GM20431 (cell line): ENCODE measurements around the gene KRT35.

Experiments
- in situ Hi-C: fragments of 300-500 bp; cut with MseI, MboI; formaldehyde crosslinking; loops from one replicate; pipeline ENCODE4 v1.15.0; 2020; ENCODE audit warnings: low sequenced_read_pairs; ENCODE audit not compliant: unreplicated experiment

Gene KRT35

GRCh38 chr17:41428591-41429291 is 52.2 kb downstream of the KRT35 start:
- in situ Hi-C loops: no loop called here
